T-helper 17 cell (primary cell): ENCODE measurements around the gene EPHA6. TPM values are rescaled to one million over a fixed set of nuclear protein-coding genes. Genes with fewer than 3 reads are reported as not detected.
"Not testable (repeated sequence)": the region's sequence is repeated elsewhere in the genome, so short reads cannot be mapped to it uniquely, and the experiment has no call there.

Experiments
- ATAC-seq: fragments of 150-1000 bp; cut with Tn5 transposase; 2 replicates; pipeline ENCODE4 v1.10.0; 2021; ENCODE audit warnings: mild to moderate bottlenecking, moderate library complexity
- DNase-seq, 3 donors: peaks; one replicate each; pipeline versions ENCODE4 v3.0.0 to v3.0.0-alpha.2; 2020 to 2021
- H3K9me3 ChIP-seq: one replicate; pipeline ENCODE4 v1.7.0; 2013; ENCODE audit warnings: low read length, mild to moderate bottlenecking; ENCODE audit not compliant: control insufficient read depth, poor library complexity, severe bottlenecking
- H3K27ac Mint-ChIP-seq: one replicate; pipeline ENCODE4 v1.8.0; 2022; ENCODE audit warnings: mild to moderate bottlenecking, moderate library complexity, mixed read lengths
- H3K27me3 Mint-ChIP-seq: one replicate; pipeline ENCODE4 v1.8.0; 2022; ENCODE audit warnings: mixed read lengths
- H3K36me3 Mint-ChIP-seq: one replicate; pipeline ENCODE4 v1.8.0; 2022; ENCODE audit warnings: low read depth, mixed read lengths
- H3K4me1 Mint-ChIP-seq: one replicate; pipeline ENCODE4 v1.8.0; 2022; ENCODE audit warnings: mild to moderate bottlenecking, mixed read lengths
- H3K4me3 Mint-ChIP-seq: one replicate; pipeline ENCODE4 v1.8.0; 2022; ENCODE audit warnings: mild to moderate bottlenecking, moderate library complexity, mixed read lengths
- total RNA-seq, 4 donors: library from RNA in 2 of 4; stranded (reverse) in 2 of 4; gene quantifications; one replicate each; pipeline ENCODE4 v1.2.3 and lab custom pipeline; 2022 to 2026

The EPHA6 gene
- total RNA-seq, 2 donors from 2014 or later = not detected

DNA sequence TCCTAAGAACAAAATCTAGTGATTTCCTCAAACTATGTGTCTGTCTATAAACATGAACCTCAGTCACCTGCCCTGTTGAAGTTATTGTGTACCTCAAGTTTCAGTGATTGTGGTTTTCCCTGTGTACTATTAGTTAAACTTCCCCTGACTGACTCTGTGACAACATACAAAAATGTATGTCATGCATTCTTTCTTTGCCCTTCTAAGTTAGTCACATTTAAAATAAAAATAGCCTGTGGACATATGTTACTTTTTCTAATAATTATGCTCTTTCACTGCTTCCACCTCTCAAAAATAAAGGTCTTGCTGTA is 29.8 kb downstream of the EPHA6 start:
- no peaks in the 10 kb centered on the region for H3K27me3 Mint-ChIP-seq
- no peak overlapping the region for H3K27ac Mint-ChIP-seq
- no peak overlapping the region for H3K4me3 Mint-ChIP-seq
- no peaks in the 10 kb centered on the region for H3K36me3 Mint-ChIP-seq
- H3K4me1 Mint-ChIP-seq = no peaks in the 10 kb centered on the region
- no peaks in the 10 kb centered on the region for H3K9me3 ChIP-seq
- no peak for ATAC-seq
- no peak for DNase-seq

GRCh38 chr3:96852849-96853248 is 38.5 kb downstream of the EPHA6 start:
- Mint-ChIP-seq H3K27ac (no peak overlapping the region), H3K4me3 (no peak overlapping the region), H3K4me1 (no peaks in the 10 kb centered on the region), H3K27me3 (no peaks in the 10 kb centered on the region), H3K36me3 (no peaks in the 10 kb centered on the region)
- ATAC-seq (no peak), DNase-seq (no peak)
- no peaks in the 10 kb centered on the region for H3K9me3 ChIP-seq

DNA sequence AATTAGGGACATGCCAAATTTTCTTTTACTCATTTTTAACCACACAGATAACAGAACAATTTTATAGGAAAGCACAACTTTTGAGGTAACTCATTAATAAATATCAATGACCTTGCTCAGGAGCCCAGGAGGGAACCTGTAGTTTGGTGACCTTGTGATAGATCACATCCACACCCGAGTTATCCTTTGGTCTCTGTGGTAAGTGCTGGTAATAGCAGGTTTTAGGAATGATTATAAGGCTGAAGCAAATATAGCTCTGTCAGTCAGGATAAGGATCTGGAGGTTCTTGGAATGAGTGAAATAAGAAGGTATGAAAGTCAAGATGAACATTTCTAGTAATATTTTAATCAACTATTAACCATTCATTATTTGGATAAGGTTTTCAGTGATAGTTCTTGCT is 46.5 kb downstream of the EPHA6 start:
- no peak for DNase-seq
- H3K36me3 Mint-ChIP-seq = no peaks in the 10 kb centered on the region
- H3K4me3 Mint-ChIP-seq = no peak overlapping the region
- H3K27me3 Mint-ChIP-seq = no peaks in the 10 kb centered on the region
- ATAC-seq = no peak
- no peak overlapping the region for H3K27ac Mint-ChIP-seq
- no peaks in the 10 kb centered on the region for H3K9me3 ChIP-seq
- H3K4me1 Mint-ChIP-seq = peaks cover 2% of the 10 kb centered on the region

GRCh38 chr3:96863129-96863740 is 48.8 kb downstream of the EPHA6 start:
- Mint-ChIP-seq H3K27ac (no peak overlapping the region), H3K4me3 (no peak overlapping the region), H3K36me3 (no peaks in the 10 kb centered on the region), H3K4me1 (peaks cover 2% of the 10 kb centered on the region), H3K27me3 (no peaks in the 10 kb centered on the region)
- DNase-seq (no peak), ATAC-seq (no peak)
- H3K9me3 ChIP-seq = no peaks in the 10 kb centered on the region

GRCh38 chr3:96865605-96866004 is 51.2 kb downstream of the EPHA6 start:
- H3K4me1 Mint-ChIP-seq = peaks cover 2% of the 10 kb centered on the region
- H3K9me3 ChIP-seq = no peaks in the 10 kb centered on the region
- DNase-seq = no peak
- no peaks in the 10 kb centered on the region for H3K27me3 Mint-ChIP-seq
- no peak overlapping the region for H3K4me3 Mint-ChIP-seq
- no peak overlapping the region for H3K27ac Mint-ChIP-seq
- H3K36me3 Mint-ChIP-seq = no peaks in the 10 kb centered on the region
- ATAC-seq = no peak

GRCh38 chr3:96869316-96869715 is 54.9 kb downstream of the EPHA6 start:
- no peaks in the 10 kb centered on the region for H3K27me3 Mint-ChIP-seq
- H3K4me3 Mint-ChIP-seq = no peak overlapping the region
- H3K9me3 ChIP-seq = no peaks in the 10 kb centered on the region
- DNase-seq (no peak), ATAC-seq (no peak)
- H3K4me1 Mint-ChIP-seq = peaks cover 2% of the 10 kb centered on the region
- H3K27ac Mint-ChIP-seq = no peak overlapping the region
- H3K36me3 Mint-ChIP-seq = no peaks in the 10 kb centered on the region

- no peaks in the 10 kb centered on the region for H3K9me3 ChIP-seq
- Mint-ChIP-seq H3K4me3 (no peak overlapping the region), H3K36me3 (no peaks in the 10 kb centered on the region), H3K27ac (no peak overlapping the region), H3K27me3 (no peaks in the 10 kb centered on the region), H3K4me1 (no peaks in the 10 kb centered on the region)
- DNase-seq = no peak
- no peak for ATAC-seq
Measured at GRCh38 chr3:96877510-96877909, 63.1 kb downstream of the EPHA6 start.

GRCh38 chr3:96900031-96900430 is 85.6 kb downstream of the EPHA6 start:
- H3K27ac Mint-ChIP-seq = no peak overlapping the region
- ATAC-seq = no peak

DNA sequence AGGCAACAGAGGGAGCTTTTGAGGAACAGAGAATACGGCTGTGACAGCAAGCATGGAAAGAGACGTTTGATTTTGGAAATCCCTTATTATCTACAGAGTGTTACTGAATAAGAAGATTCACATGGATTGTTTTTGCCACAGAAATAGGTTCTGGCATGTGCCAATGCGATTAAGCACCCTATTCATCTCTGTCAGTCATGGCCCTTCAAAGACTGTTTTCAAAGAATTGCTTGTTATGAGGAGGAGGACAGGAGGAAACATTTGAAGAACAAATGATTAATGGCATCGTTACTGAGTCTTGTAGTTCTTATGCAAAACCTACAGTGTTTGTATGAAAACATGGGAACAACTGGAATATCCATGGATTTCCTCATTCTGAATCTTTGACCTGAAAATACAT is 86.2 kb downstream of the EPHA6 start:
- Mint-ChIP-seq H3K27me3 (no peaks in the 10 kb centered on the region), H3K36me3 (no peaks in the 10 kb centered on the region), H3K4me1 (no peaks in the 10 kb centered on the region), H3K4me3 (no peak overlapping the region), H3K27ac (no peak overlapping the region)
- H3K9me3 ChIP-seq = no peaks in the 10 kb centered on the region
- DNase-seq = no peak
- no peak for ATAC-seq

More at GRCh38 chr3:96900031-96900430, 85.6 kb downstream of the EPHA6 start:
- no peaks in the 10 kb centered on the region for H3K9me3 ChIP-seq
- no peak overlapping the region for H3K4me3 Mint-ChIP-seq
- H3K36me3 Mint-ChIP-seq = no peaks in the 10 kb centered on the region
- H3K27me3 Mint-ChIP-seq = no peaks in the 10 kb centered on the region
- DNase-seq = no peak
- H3K4me1 Mint-ChIP-seq = no peaks in the 10 kb centered on the region

DNA sequence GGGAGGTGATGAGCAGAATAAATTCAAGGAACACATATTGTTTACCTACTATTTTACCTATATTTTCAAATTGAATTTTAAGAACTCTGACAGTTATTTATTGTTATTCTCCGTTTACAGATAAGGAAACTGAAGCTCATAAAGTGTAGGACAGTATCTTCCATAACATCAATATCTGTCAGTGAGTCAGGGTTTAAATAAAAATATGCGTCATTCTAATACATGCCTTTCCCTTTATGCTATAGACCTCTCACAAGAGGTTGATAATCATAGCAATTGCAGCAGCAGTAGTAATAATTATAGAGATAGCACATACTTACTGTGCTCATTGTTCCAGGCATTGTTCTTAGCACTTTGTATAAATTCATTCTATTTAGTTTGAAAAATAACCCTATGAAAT is 101.1 kb downstream of the EPHA6 start:
- no peak for DNase-seq
- no peaks in the 10 kb centered on the region for H3K4me1 Mint-ChIP-seq

DNA sequence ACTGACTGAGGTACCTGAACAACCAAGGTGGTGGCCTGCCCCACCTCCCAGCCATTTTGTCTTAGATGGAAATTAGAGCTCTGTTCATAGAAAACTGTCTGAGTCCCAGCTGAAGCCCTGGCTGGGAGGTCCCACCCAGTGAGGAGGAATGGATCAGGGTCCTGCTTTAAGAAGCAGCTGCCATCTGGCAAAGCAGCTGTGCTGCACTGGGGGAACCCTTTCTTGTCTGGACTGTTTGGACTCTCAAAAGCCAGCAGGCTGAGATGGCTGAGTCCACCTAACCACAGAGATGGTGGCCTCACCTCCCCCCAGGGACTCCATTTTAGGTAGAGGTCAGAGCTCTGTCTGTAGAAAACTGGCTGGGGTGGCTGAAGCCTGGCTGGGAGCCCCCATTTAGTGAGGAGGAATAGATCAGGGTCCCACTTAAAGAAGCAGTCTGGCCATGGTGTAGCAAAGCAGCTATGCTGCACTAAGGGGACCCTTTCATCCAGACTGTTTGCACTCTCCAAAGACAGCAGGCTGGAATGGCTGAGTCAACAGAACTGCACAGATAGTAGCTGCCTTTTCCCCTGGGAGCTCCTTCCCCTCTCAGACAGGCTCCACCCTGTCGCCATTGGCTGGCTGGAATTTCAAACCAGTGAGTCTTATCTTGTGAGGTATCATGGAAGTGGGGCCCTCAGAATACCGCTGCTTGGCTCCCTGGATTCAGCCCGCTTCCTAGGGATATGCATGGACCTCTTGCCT is 116.9 kb downstream of the EPHA6 start:
- peaks cover 3% of the 10 kb centered on the region for H3K9me3 ChIP-seq
- Mint-ChIP-seq H3K4me1 (no peaks in the 10 kb centered on the region), H3K27me3 (no peaks in the 10 kb centered on the region), H3K36me3 (no peaks in the 10 kb centered on the region), H3K27ac (no peak overlapping the region), H3K4me3 (no peak overlapping the region)
- no peak for ATAC-seq
- DNase-seq = no peak

More for the DNA sequence above, 101.1 kb downstream of the EPHA6 start:
- H3K36me3 Mint-ChIP-seq = no peaks in the 10 kb centered on the region
- H3K9me3 ChIP-seq = no peaks in the 10 kb centered on the region
- no peak overlapping the region for H3K27ac Mint-ChIP-seq
- H3K4me3 Mint-ChIP-seq = no peak overlapping the region
- H3K27me3 Mint-ChIP-seq = no peaks in the 10 kb centered on the region
- ATAC-seq = no peak

DNA sequence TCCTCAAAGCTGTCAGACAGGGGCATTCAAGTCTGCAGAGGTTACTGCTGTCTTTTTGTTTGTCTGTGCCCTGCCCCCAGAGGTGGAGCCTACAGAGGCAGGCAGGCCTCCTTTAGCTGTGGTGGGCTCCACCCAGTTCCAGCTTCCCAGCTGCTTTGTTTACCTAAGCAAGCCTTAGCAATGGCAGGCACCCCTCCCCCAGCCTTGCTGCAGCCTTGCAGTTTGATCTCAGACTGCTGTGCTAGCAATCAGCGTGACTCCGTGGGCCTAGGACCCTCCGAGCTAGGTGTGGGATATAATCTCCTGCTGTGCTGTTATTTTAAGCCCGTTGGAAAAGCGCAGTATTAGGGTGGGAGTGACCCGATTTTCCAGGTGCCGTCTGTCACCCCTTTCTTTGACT is 127.7 kb downstream of the EPHA6 start:
- not testable (repeated sequence) for H3K9me3 ChIP-seq, DNase-seq, H3K36me3 Mint-ChIP-seq, H3K27me3 Mint-ChIP-seq, H3K4me3 Mint-ChIP-seq, H3K4me1 Mint-ChIP-seq, H3K27ac Mint-ChIP-seq, ATAC-seq

DNA sequence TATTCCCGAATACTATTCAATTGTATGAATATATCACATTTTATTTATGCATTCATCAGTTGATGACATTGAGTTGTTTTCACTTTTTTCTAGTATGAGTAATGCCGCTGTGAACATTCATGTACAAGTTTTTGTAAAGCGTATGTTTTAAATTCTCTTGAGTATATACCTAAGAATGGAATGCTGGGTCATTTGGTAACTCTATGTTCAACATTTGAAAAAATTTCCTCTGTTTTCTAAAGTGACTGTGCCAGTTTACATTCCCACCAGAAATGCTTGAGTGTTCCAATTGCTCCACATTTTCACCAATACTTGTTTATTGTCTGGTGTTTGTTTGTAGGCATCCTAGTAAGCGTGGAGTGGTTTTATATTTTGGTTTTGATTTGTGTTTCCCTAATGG is 144.5 kb downstream of the EPHA6 start:
- Mint-ChIP-seq H3K36me3 (no peaks in the 10 kb centered on the region), H3K27me3 (no peaks in the 10 kb centered on the region), H3K27ac (no peak overlapping the region), H3K4me3 (no peak overlapping the region), H3K4me1 (no peaks in the 10 kb centered on the region)
- no peak for DNase-seq
- H3K9me3 ChIP-seq = no peaks in the 10 kb centered on the region
- no peak for ATAC-seq

- Mint-ChIP-seq H3K27ac (no peak overlapping the region), H3K27me3 (no peaks in the 10 kb centered on the region), H3K36me3 (no peaks in the 10 kb centered on the region), H3K4me1 (no peaks in the 10 kb centered on the region), H3K4me3 (no peak overlapping the region)
- no peak for ATAC-seq
- no peak for DNase-seq
- H3K9me3 ChIP-seq = no peaks in the 10 kb centered on the region
Measured at GRCh38 chr3:96959474-96959873, 145.1 kb downstream of the EPHA6 start.
